Activated naive CD4-positive, alpha-beta T cell treated with anti-CD3 and anti-CD28 coated beads, Interleukin-2, amount 10 ng/mL, durations not matched to agents 7 days and 5 days (primary cell): ENCODE results near the gene SBK2.

Source experiments
- CTCF ChIA-PET: fragments of 350-600 bp; sonication (Branson Sonifier 250); formaldehyde crosslinking; loops from one replicate; lab custom pipeline; 2021; ENCODE audit warnings: antibody characterized with exemption; lab: Charles Lee
- DNase-seq: peaks from one replicate; pipeline ENCODE4 v3.0.0-alpha.2; 2020
- H3K27ac Mint-ChIP-seq: one replicate; pipeline ENCODE4 v1.8.0; 2021; ENCODE audit warnings: mild to moderate bottlenecking, moderate library complexity, mixed read lengths
- H3K27me3 Mint-ChIP-seq: one replicate; pipeline ENCODE4 v1.8.0; 2021; ENCODE audit warnings: mild to moderate bottlenecking, mixed read lengths
- H3K36me3 Mint-ChIP-seq: one replicate; pipeline ENCODE4 v1.8.0; 2021; ENCODE audit warnings: mixed read lengths
- H3K4me1 Mint-ChIP-seq: one replicate; pipeline ENCODE4 v1.8.0; 2021; ENCODE audit warnings: mixed read lengths
- H3K4me3 Mint-ChIP-seq: one replicate; pipeline ENCODE4 v1.8.0; 2021; ENCODE audit warnings: mild to moderate bottlenecking, moderate library complexity, mixed read lengths
- H3K9me3 Mint-ChIP-seq: one replicate; pipeline ENCODE4 v1.8.0; 2021; ENCODE audit warnings: mixed read lengths

Gene SBK2

DNA sequence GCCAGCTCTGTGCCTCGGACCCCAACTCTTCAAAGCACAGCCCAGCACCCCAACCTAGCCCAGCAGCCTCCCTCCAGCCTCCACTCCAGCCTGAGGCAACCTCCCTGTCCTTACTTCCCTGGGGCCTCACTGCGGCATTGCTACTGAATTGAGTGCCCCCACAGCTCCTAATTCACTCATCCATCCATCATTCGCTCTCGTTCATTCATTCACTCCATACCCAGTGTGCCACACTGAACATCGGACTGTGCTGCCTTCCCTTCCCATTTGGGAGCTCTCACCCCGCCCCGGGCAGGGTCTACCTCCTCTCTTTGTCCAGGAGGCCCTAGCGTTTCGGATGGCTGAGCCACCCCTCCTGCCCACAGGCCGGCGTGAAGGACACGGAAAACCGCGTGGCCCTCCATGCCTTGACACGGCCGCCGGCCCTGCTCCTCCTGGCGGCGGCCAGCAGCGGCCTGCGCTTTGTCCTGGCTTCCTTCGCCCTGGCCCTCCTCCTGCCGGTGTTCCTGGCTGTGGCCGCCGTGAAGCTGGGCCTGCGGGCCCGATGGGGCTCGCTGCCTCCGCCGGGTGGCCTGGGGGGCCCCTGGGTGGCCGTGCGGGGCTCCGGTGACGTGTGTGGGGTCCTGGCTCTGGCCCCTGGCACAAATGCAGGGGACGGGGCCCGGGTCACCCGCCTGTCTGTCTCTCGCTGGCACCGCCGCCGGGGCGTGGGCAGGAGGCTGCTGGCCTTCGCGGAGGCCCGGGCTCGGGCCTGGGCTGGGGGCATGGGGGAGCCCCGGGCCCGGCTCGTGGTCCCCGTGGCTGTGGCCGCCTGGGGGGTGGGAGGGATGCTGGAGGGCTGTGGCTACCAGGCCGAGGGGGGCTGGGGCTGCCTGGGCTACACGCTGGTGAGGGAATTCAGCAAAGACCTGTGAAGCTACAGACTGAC lies 50.6 kb downstream of the SBK2 start:
- CTCF ChIA-PET: interaction anchor here (1.4 to 4.1 kb wide), 2 partner anchors 18 to 19 kb away, joined by 5 to 23 read pairs; no protein-coding TSS in a partner anchor
- H3K9me3 Mint-ChIP-seq: no peaks in the 10 kb centered on the region
- peak overlapping the region; percentile 6 for H3K27ac Mint-ChIP-seq

DNA sequence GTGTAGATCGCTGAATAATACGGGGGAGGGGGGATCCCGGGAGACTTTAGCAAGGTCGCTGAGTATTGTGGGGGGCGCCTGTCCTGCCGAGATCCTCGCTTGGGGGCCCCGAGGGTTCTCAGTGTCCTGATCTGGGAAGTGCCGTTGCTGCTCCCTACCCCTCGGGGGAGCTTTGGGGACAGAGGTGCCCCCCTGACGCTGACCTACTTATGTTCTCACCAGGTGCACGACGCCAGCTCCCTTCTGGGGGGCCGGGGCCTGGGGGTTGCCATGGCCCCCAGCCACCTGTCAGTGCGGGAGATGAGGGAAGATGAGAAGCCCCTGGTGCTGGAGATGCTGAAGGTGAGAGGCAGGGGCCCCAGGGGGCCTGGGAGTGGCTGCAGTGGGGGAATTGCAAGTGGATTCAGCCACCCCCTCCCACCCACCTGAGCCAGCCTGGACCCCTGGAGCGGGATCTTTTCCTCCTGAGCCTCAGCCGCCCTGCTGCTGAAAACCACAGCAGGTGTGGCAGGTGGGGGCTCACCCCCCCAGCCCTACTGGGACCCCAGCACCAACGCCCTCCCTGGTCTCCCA lies 51.4 kb downstream of the SBK2 start:
- peaks cover 9% of the 10 kb centered on the region for H3K4me1 Mint-ChIP-seq
- CTCF ChIA-PET: interaction anchor here (1.0 to 4.1 kb wide), 3 partner anchors 9 to 19 kb away, joined by 4 to 23 read pairs (median 6); partner anchors contain the start of gene ZNF628
- peaks cover 33% of the 10 kb centered on the region for H3K27me3 Mint-ChIP-seq
- H3K27ac Mint-ChIP-seq: peak overlapping the region; percentile 19
- H3K4me3 Mint-ChIP-seq: peak overlapping the region; percentile 73
- no peaks in the 10 kb centered on the region for H3K9me3 Mint-ChIP-seq
- no peak for DNase-seq
- H3K36me3 Mint-ChIP-seq: no peaks in the 10 kb centered on the region

More for the DNA sequence above, 50.6 kb downstream of the SBK2 start:
- Mint-ChIP-seq H3K4me1 (peaks cover 9% of the 10 kb centered on the region), H3K36me3 (no peaks in the 10 kb centered on the region), H3K4me3 (peak overlapping the region; percentile 59), H3K27me3 (peaks cover 41% of the 10 kb centered on the region)
- no peak for DNase-seq

DNA sequence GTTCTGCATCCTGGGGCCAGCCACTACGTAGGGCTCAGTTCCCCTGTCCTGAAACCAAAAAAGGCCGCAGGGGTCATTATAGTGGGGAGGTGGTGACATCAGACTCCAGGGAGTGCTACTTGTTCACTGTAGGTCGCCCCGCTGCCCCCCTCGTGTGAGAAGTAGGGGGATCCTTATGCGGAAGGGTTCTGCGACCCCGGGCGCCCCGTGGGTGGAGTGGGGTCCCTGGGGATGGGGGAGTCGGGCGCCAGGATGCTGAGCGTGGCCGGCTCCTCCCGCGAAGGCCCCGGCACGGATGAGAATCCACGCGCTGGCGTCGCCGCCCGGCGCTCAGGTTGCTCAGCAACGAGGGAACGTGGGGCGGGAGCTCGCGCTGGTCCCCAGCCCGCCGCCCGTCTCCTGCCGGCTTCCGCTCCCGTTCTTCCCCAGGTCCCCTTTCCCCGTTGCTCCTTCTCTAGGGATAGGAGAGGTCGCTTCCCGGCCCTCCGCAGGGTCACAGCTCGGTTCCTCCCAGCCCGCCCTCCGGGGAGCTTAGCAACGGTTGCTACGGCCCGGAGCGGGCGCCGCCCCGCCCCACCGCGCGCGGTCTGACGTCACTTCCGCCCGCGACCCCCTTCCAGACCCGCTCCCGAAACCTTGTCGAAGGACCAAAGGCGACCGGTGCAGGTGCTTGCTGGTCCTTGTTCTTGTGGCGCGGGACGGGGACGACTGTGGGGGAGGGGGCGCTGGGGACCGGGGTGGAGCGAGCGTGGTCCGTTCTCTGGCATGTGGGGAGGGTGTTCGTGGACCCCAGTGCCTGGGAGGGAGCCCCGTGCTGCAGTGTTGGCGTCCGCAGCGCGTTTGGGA lies 52.1 kb downstream of the SBK2 start, which contains the start of gene NAT14:
TSS of gene NAT14 (plus strand) at position 596 of the 846 bp plus-strand sequence. CDS start 521 bp downstream, outside the sequence.
- H3K36me3 Mint-ChIP-seq: peaks cover 2% of the 10 kb centered on the region
- DNase-seq: peak; percentile 75

DNA sequence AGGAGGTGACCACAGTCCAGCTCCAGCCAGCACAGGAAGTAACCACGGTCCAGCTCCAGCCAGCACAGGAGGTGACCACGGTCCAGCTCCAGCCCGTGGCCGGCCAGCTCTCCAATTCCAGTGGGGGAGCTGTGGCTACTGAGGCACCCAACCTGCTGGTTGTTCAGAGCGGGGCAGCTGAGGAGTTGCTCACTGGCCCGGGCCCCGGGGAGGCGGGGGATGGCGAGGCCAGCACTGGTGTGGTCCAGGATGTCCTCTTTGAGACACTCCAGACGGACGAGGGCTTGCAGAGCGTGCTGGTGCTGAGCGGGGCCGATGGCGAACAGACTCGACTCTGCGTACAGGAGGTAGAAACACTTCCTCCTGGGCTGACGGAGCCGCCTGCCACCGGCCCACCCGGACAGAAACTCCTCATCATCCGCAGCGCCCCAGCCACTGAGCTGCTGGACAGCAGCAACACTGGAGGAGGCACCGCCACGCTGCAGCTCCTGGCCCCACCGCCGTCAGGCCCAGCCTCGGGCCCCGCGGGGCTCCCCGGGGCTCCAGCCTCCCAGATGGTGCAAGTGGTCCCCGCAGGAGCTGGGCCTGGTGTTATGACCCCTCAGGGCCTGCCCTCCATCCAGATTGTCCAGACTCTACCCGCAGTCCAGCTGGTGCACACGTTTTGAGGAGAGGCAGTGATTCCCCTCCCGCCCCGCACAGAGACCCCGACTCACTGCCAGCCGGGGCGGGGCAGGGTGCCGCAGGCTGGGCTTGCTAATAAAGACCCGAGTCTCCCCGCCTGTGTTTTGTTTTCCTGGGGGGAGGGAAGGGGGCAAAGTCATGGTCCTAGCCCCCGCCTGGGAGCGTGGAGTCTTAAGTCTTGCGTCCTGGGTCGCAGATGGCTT lies 53.0 kb downstream of the SBK2 start:
- CTCF ChIA-PET: interaction anchor here (1.0 to 4.1 kb wide), 4 partner anchors 7 to 20 kb away, joined by 3 to 23 read pairs (median 5); partner anchors contain the start of gene ZNF628
- Mint-ChIP-seq H3K36me3 (peaks cover 4% of the 10 kb centered on the region), H3K9me3 (no peaks in the 10 kb centered on the region), H3K4me3 (peak overlapping the region; percentile 73), H3K27me3 (peaks cover 19% of the 10 kb centered on the region), H3K27ac (no peak overlapping the region), H3K4me1 (peaks cover 20% of the 10 kb centered on the region)
- DNase-seq: no peak

More for the DNA sequence above, 52.1 kb downstream of the SBK2 start, which contains the start of gene NAT14:
- H3K9me3 Mint-ChIP-seq: no peaks in the 10 kb centered on the region
- H3K4me1 Mint-ChIP-seq: peaks cover 11% of the 10 kb centered on the region
- peak within 1 kb of the TSS; percentile 24 for H3K27ac Mint-ChIP-seq
- peak within 1 kb of the TSS; percentile 73 for H3K4me3 Mint-ChIP-seq
- CTCF ChIA-PET: interaction anchor here (1.0 to 4.1 kb wide), 3 partner anchors 8 to 20 kb away, joined by 4 to 23 read pairs (median 6); partner anchors contain the start of gene ZNF628
- H3K27me3 Mint-ChIP-seq: peaks cover 26% of the 10 kb centered on the region

DNA sequence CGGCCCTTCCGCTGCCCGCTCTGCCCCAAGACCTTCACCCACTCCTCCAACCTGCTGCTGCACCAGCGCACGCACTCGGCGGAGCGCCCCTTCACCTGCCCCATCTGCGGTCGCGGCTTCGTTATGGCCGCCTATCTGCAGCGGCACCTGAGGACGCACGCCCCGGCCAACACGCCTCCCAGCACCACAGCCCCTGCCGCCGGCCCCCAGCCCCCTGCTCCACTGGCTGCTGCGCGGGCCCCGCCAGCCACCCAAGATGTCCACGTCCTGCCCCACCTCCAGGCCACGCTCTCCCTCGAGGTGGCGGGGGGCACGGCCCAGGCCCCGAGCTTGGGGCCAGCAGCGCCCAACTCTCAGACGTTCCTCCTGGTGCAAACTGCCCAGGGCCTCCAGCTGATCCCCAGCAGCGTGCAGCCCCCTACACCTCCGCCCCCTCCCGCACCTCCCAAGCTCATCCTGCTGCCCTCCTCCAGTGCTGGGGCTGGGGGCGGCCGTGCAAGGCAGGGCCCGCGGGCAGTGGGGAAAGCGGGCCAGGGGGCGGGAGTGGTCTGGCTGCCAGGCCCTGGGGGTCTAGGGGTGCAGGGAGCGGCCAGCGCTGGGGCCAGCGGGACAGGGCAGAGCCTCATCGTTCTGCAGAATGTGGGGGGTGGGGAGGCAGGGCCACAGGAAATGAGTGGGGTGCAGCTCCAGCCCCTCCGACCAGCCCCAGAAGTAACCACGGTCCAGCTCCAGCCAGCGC lies 53.8 kb downstream of the SBK2 start:
- CTCF ChIA-PET: interaction anchor here (1.2 to 4.1 kb wide), 2 partner anchors 10 to 21 kb away, joined by 3 to 23 read pairs; no protein-coding TSS in a partner anchor
- Mint-ChIP-seq H3K4me1 (peaks cover 28% of the 10 kb centered on the region), H3K36me3 (peaks cover 4% of the 10 kb centered on the region), H3K4me3 (peak overlapping the region; percentile 33), H3K9me3 (no peaks in the 10 kb centered on the region), H3K27me3 (peaks cover 13% of the 10 kb centered on the region), H3K27ac (no peak overlapping the region)
- DNase-seq: no peak

DNA sequence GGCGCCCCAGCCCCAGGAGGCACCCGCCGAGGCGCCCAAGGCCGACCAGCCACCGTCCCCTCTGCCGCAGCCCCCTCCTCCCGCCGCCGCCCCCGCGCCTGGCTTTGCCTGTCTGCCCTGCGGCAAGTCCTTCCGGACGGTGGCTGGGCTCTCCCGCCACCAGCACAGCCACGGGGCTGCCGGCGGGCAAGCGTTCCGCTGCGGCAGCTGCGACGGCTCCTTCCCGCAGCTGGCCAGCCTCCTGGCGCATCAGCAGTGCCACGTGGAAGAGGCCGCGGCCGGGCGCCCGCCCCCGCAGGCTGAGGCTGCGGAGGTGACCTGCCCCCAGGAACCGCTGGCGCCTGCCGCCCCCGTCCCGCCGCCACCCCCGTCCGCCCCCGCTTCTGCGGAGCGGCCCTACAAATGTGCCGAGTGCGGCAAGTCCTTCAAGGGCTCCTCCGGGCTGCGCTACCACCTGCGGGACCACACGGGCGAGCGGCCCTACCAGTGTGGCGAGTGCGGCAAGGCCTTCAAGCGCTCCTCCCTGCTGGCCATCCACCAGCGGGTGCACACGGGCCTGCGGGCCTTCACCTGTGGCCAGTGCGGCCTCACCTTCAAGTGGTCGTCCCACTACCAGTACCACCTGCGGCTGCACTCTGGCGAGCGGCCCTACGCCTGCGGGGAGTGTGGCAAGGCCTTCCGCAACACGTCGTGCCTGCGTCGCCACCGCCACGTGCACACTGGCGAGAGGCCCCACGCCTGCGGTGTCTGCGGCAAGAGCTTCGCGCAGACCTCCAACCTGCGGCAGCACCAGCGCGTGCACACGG lies 54.6 kb downstream of the SBK2 start:
- H3K36me3 Mint-ChIP-seq: peaks cover 4% of the 10 kb centered on the region
- CTCF ChIA-PET: interaction anchor here (1.2 kb wide), 1 partner anchor 10 kb away, joined by 3 read pairs; no protein-coding TSS in a partner anchor
- peaks cover 33% of the 10 kb centered on the region for H3K4me1 Mint-ChIP-seq
- no peak for DNase-seq
- H3K27me3 Mint-ChIP-seq: peaks cover 8% of the 10 kb centered on the region
- H3K4me3 Mint-ChIP-seq: no peak overlapping the region
- H3K27ac Mint-ChIP-seq: no peak overlapping the region
- H3K9me3 Mint-ChIP-seq: no peaks in the 10 kb centered on the region

DNA sequence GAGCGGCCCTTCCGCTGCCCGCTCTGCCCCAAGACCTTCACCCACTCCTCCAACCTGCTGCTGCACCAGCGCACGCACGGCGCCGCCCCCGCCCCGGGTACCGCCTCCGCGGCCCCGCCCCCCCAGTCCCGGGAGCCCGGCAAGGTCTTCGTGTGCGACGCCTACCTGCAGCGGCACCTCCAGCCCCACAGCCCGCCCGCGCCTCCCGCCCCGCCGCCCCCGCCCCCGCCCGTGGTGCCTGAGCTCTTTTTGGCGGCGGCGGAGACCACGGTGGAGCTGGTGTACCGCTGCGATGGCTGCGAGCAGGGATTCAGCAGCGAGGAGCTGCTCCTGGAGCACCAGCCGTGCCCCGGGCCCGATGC lies 55.2 kb downstream of the SBK2 start:
- Mint-ChIP-seq H3K9me3 (no peaks in the 10 kb centered on the region), H3K27ac (no peak overlapping the region), H3K4me3 (no peak overlapping the region), H3K4me1 (peaks cover 36% of the 10 kb centered on the region), H3K36me3 (peaks cover 4% of the 10 kb centered on the region), H3K27me3 (peaks cover 4% of the 10 kb centered on the region)
- CTCF ChIA-PET: no interaction called here
- no peak for DNase-seq

DNA sequence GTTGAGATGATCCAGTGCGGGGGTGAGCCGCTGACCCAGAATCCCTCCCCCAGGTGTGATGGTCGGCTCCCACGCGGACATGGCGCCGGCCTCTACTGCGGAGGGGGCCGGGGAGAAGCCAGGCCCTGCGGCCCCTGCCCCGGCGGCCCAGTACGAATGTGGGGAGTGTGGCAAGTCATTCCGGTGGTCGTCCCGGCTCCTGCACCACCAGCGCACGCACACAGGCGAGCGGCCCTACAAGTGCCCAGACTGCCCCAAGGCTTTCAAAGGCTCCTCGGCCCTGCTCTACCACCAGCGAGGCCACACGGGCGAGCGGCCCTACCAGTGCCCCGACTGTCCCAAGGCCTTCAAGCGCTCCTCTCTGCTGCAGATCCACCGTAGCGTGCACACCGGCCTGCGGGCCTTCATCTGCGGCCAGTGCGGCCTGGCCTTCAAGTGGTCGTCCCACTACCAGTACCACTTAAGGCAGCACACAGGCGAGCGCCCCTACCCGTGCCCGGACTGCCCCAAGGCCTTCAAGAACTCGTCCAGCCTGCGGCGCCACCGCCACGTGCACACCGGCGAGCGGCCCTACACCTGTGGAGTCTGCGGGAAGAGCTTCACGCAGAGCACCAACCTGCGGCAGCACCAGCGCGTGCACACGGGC lies 55.7 kb downstream of the SBK2 start:
- Mint-ChIP-seq H3K27ac (no peak overlapping the region), H3K4me1 (peaks cover 36% of the 10 kb centered on the region)
- CTCF ChIA-PET: no interaction called here

DNA sequence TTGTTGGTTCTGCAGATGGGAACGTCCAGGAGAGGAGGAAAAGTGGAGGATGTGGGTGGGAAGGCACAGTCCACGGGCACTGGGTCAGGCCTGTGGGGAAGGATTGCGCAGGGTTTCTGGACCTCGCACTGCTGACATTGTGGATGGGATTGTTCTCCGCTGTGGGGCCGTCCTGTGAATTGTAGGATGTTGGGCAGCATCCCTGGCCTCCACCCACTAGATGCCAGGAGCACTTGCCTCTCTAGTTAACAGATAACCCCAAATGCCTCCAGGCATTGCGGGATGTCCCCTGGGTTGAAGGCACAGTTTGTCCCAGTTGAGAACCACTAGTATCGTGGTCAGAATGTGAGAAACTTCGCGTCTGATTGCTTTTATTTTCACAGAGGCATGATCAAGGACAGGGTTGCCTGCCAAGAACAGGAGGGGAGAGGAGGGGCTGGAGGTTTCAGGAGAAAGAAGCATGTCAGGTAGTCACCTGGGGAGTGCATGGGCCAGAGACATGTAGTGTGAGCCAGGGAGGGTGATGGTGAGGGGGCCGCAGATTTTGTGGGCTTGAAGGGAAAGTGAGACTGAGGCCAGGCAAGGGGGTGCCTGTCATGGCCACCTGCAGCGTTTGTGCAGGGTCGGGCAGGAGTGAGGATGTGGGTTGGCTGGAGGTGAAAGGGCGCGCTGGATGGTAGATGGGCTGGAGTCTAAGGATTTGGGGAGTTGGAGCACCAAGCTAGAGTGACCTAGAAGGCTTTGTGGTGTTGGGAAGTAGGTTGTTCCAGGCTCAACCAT lies 57.3 kb downstream of the SBK2 start:
- H3K36me3 Mint-ChIP-seq: peaks cover 4% of the 10 kb centered on the region
- no peak overlapping the region for H3K4me3 Mint-ChIP-seq
- no peaks in the 10 kb centered on the region for H3K27me3 Mint-ChIP-seq
- H3K27ac Mint-ChIP-seq: peak overlapping the region; percentile 49
- H3K4me1 Mint-ChIP-seq: peaks cover 38% of the 10 kb centered on the region
- no peak for DNase-seq
- CTCF ChIA-PET: interaction anchor here (0.8 to 1.1 kb wide), 2 partner anchors 12 to 20 kb away, joined by 3 read pairs; no protein-coding TSS in a partner anchor
- no peaks in the 10 kb centered on the region for H3K9me3 Mint-ChIP-seq

More for the DNA sequence above, 55.7 kb downstream of the SBK2 start:
- Mint-ChIP-seq H3K27me3 (peaks cover 4% of the 10 kb centered on the region), H3K36me3 (peaks cover 4% of the 10 kb centered on the region), H3K9me3 (no peaks in the 10 kb centered on the region), H3K4me3 (no peak overlapping the region)
- DNase-seq: no peak

DNA sequence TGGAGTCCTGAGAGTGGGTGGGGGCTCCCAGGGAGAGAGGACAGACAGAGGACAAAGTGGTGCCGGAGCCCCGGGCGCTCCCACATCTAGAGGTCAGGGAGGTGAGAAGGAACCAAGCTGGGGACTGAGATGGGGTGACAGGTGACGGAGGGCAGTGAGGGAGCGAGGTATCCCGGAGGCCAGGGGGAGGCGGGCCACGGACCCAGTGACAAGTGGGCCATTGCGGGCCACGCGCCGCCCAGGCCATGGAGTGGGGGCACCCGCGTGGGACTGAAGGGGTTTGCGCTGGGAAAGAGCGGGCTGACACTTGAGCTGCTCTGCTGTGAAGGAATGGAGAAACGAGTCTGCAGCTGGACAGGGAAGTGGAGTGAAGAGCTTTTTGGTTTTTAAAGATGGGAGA lies 57.9 kb downstream of the SBK2 start:
- H3K4me1 Mint-ChIP-seq: peaks cover 34% of the 10 kb centered on the region
- CTCF ChIA-PET: interaction anchor here (0.8 to 1.1 kb wide), 2 partner anchors 11 to 20 kb away, joined by 3 read pairs; no protein-coding TSS in a partner anchor
- no peaks in the 10 kb centered on the region for H3K27me3 Mint-ChIP-seq
- H3K36me3 Mint-ChIP-seq: peaks cover 4% of the 10 kb centered on the region
- no peaks in the 10 kb centered on the region for H3K9me3 Mint-ChIP-seq
- no peak for DNase-seq
- H3K4me3 Mint-ChIP-seq: no peak overlapping the region
- peak overlapping the region; percentile 19 for H3K27ac Mint-ChIP-seq
